GM12801 (cell line): ENCODE data around the gene TBC1D22A.

Experiments
- CTCF ChIP-seq: IDR thresholded peaks from one replicate; pipeline ENCODE4 v1.5.1; 2011; ENCODE audit warnings: control low read depth; ENCODE audit not compliant: insufficient read length; ENCODE audit errors: extremely low read depth

TBC1D22A gene

GRCh38 chr22:46809153-46809885 is 46.9 kb downstream of the TBC1D22A start:
- no peak for TF ChIP-seq CTCF

GRCh38 chr22:46810856-46811786 is 48.7 kb downstream of the TBC1D22A start:
- no peak for TF ChIP-seq CTCF

GRCh38 chr22:46812034-46812605 is 49.7 kb downstream of the TBC1D22A start:
- TF ChIP-seq CTCF = no peak

GRCh38 chr22:46812788-46813187 is 50.3 kb downstream of the TBC1D22A start:
- no peak for TF ChIP-seq CTCF

- no peak for TF ChIP-seq CTCF
Observed at GRCh38 chr22:46813816-46814597, 51.6 kb downstream of the TBC1D22A start.

- no peak for TF ChIP-seq CTCF
Observed at GRCh38 chr22:46815132-46815531, 52.7 kb downstream of the TBC1D22A start.

- TF ChIP-seq CTCF = no peak
Observed at GRCh38 chr22:46815559-46815895, 53.1 kb downstream of the TBC1D22A start.
